GM19455 (cell line): ENCODE data around the gene GALM.

ENCODE experiments used
- ATAC-seq: cut with Tn5 transposase; IDR thresholded peaks from one replicate; pipeline ENCODE4 v1.9.1; 2021; ENCODE audit not compliant: unreplicated experiment

The GALM gene

GRCh38 chr2:38763228-38763627 lies 97.3 kb downstream of the GALM start:
- no peak for ATAC-seq

DNA sequence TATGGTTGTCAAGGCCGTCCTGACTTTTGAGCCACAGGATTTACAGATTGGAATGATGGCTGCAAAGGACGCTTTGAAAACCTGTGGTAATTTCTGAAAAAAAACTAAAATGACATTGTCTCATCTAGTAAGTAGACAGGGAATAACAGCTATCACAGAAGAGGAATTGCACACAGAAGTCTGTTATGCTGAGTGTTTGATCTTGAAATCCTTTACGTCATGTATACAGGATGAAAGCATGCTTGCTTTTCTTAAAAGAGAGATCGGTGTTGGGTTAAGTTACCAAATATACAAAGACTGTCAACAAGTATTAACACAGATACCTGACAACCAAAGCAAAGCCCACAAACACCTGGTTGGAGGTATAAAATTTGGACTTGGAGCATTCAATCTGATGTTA lies 97.8 kb downstream of the GALM start:
- ATAC-seq: no peak

DNA sequence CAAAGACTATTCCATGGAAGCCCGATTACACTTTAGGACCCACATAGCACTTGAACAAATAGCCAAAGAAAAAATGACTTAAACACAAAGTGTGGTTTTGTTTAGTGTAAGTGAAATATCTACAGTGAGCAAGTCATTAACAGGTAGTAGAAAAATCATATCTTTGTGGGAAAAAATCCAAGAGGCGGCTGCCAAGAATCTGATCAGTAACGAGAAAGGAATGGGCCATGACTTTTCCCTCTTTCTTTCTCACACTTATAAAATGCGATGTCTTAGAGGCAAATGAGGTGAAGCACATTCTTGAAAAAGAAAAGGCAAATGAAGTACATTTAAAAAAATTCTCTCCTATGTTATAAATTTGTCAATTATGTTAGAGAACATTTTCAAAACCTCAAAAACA lies 99.2 kb downstream of the GALM start:
- no peak for ATAC-seq

- no peak for ATAC-seq
These were observed 99.6 kb downstream of the GALM start for GRCh38 chr2:38765551-38765950.

- no peak for ATAC-seq
These were observed 105.7 kb downstream of the GALM start for GRCh38 chr2:38771632-38772031.

DNA sequence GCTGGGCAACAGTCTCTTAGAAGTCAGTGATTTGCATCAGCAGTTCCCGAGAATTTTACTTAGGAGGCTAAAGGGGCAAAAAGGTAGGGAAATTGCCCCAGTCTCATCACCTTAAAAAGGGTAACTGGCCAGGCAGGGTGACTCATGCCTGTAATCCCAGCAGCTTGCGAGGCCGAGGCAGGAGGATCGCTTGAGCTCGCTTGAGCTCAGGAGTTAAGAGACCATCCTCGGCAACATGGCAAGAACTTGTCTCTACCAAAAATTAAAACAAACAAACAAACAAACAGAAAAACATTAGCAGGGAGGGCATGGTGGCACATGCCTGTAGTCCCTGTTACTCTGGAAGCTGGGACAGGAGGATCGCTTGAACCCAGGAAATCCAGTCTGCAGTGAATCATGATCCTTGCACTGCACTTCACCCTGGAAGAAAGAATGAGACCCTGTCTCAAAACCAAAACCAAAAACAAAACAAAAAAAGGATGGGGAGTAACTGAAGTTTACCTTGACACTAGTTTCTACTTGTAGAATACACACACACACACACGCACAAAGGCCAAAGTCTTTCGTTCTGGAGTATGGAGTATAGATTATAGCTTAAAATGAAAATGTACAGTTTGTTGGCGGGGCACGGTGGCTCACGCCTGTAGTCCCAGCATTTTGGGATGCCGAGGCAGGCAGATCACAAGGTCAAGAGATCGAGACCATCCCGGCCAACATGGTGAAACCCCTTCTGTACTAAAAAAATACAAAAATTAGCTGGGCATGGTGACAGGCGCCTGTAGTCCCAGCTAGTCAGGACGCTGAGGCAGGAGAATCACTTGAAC lies 109.4 kb downstream of the GALM start:
- ATAC-seq: no peak

DNA sequence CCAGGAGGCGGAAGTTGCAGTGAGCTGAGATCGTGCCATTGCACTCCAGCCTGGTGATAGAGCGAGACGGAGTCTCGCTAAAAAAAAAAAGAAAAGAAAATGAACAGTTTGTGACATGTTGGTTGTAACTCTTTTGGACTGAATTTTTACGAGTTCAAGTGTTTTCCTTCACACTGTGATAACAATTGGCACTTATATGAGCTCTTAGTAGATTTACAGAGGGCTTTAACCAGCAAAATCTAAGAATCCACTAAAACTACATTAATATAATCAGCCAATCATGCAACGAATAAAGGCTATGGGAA lies 110.0 kb downstream of the GALM start:
- no peak for ATAC-seq

DNA sequence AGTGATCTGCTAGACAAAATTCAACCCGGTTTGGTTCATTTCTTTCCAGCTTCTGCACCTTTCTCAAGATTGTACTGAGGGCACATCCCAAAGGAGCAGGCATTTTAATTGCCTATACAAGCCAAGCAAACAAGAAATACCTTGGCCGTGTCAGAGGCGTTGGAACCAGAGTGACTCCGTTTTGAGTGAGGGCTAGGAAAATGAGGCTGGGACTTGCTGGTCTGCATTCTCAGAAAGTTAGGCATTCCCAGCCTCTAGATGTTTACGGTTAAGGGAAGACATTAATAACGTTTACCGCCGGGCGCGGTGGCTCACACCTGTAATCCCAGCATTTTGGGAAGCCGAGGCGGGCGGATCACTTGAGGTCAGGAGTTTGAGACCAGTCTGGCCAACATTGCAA lies 110.6 kb downstream of the GALM start:
- no peak for ATAC-seq

DNA sequence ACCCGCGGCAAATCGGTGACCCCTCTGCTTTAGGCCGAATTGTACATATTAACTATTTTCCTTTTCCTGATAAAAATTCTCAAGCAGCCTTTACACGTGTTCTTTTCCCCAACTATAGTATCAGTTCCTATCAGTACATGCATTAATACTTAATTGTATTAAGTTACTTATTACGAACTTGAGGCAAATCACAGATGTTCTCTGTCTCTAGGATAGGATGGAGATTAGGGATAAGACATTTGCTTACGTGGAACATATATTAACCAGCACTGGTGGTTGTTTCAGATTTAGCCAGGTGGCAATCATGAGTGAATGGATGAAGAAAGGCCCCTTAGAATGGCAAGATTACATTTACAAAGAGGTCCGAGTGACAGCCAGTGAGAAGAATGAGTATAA lies 112.8 kb downstream of the GALM start:
- no peak for ATAC-seq

GRCh38 chr2:38783586-38783985 lies 117.7 kb downstream of the GALM start:
- no peak for ATAC-seq
